RWPE2 (cell line): ENCODE measurements around the gene MMGT1.

ENCODE experiments used
- ATAC-seq: fragments of 200-7000 bp; cut with Tn5 transposase; 3 replicates; pipeline ENCODE4 v1.9.1; 2021; ENCODE audit warnings: low read depth
- DNase-seq: peaks from one replicate; pipeline ENCODE4 v3.0.0-alpha.2; 2020; ENCODE audit warnings: low spot score
- H3K27ac ChIP-seq: fragments of 450-650 bp; 2 replicates; pipeline ENCODE4 v1.5.1; 2017; ENCODE audit warnings: mild to moderate bottlenecking; ENCODE audit not compliant: poor library complexity, severe bottlenecking
- H3K27me3 ChIP-seq: fragments of 250-450 bp; sonication (Bioruptor Pico); 2 replicates; pipeline ENCODE4 v1.5.1; 2021; ENCODE audit warnings: mild to moderate bottlenecking, moderate library complexity; ENCODE audit not compliant: insufficient read depth, poor library complexity, severe bottlenecking
- H3K36me3 ChIP-seq: fragments of 250-450 bp; sonication (Bioruptor Pico); 2 replicates; pipeline ENCODE4 v1.5.1; 2020; ENCODE audit warnings: low read depth, mild to moderate bottlenecking, moderate library complexity
- H3K4me1 ChIP-seq: fragments of 250-450 bp; sonication (Bioruptor Pico); 2 replicates; pipeline ENCODE4 v1.5.1; 2021; ENCODE audit warnings: mild to moderate bottlenecking, moderate library complexity; ENCODE audit not compliant: insufficient read depth, poor library complexity, severe bottlenecking
- H3K4me3 ChIP-seq: fragments of 250-450 bp; sonication (Bioruptor Pico); 2 replicates; pipeline ENCODE4 v1.5.1; 2021; ENCODE audit warnings: mild to moderate bottlenecking, moderate library complexity; ENCODE audit not compliant: severe bottlenecking
- H3K9me3 ChIP-seq: fragments of 250-450 bp; sonication (Bioruptor Pico); 2 replicates; pipeline ENCODE4 v1.5.1; 2021; ENCODE audit warnings: mild to moderate bottlenecking, moderate library complexity; ENCODE audit not compliant: severe bottlenecking
- CTCF ChIP-seq: fragments of 450-650 bp; IDR thresholded peaks from one replicate; pipeline ENCODE4 v1.5.1; 2017; ENCODE audit warnings: mild to moderate bottlenecking, moderate library complexity; ENCODE audit not compliant: poor library complexity, severe bottlenecking

MMGT1 gene

DNA sequence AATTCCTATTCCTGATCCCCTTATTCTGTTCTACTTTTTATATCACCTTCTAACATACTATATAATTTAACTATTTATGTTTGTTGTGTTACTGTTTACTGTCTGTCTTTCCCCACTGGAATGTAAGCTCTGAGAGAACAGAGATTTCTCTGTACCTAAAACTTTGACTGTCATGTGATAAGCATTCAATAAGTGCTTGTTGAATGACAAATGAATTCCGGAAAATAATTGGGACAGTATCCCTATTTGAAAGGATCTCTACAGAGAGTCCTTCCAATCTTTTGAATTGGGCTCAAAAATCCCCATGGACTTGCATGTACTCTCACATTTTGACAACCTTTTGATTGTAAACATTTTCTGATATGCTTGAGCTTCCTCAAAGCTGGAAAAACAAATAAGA, 1.6 kb upstream of the MMGT1 start:
- no peaks in the 10 kb centered on the region for H3K9me3 ChIP-seq
- H3K4me1 ChIP-seq: peaks cover 4% of the 10 kb centered on the region
- no peak for ATAC-seq
- no peaks in the 10 kb centered on the region for H3K27me3 ChIP-seq
- H3K4me3 ChIP-seq: no peak overlapping the region
- no peaks in the 10 kb centered on the region for H3K36me3 ChIP-seq
- DNase-seq: no peak
- TF ChIP-seq CTCF: no peak
- no peak overlapping the region for H3K27ac ChIP-seq

DNA sequence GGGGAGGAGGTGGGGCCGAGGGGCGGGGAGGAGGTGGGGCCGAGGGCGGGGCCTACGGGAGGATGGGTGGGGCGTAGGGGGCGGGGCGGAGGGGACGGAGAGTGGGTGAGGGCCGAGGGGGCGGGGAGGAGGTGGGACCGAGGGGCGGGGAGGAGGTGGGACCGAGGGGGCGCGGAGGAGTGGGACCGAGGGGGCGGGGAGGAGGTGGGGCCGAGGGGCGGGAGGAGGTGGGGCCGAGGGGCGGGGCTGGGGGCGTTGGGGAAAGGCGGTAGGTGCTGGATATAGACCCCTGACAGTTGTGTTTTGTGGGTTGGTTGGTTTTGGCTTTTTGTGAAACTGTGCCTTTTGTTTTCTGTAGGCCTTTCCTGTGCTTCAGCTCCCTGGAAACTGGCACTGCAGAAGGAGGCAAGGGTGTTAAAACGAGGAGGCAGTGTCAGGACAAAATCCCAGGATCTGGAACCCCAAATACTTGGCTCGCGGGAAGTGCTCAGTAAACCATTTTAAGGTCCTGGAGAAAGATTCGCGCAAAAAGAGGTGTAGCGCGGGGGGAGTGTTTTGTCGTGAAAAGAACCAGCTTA, 580 bp upstream of the MMGT1 start:
- DNase-seq: peak; percentile 73
- Histone ChIP-seq H3K9me3 (no peaks in the 10 kb centered on the region), H3K4me1 (peaks cover 4% of the 10 kb centered on the region), H3K27me3 (no peaks in the 10 kb centered on the region), H3K27ac (no peak overlapping the region), H3K36me3 (no peaks in the 10 kb centered on the region), H3K4me3 (peak overlapping the region; percentile 15)
- no peak for TF ChIP-seq CTCF
- peak; percentile 13; the same call in 1 of the 3 replicates for ATAC-seq

DNA sequence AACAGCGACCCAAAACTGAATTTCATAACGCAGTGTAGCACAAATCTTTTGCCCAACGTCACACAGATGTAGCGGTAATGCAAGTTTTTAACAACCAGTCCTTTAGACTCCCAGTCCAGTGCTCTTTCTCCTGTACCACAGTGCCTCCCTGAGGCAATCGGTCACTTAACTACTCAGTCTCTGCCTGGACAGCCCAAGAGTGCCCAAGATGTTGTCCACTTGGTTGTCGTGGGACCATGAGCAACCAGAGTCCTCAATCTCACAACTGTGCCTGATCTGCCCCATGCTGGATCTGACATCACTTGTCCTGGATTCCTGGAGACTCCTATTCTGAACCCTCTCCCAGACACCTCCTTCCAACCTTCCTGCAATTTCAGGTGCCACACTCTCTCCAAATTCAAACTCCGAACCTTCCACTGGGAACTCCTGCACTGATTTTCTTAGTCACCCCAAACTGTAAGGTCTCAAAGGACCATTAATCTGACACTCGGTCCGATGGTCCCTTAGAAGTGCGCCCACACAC, 702 bp downstream of the MMGT1 start:
- Histone ChIP-seq H3K4me3 (peak overlapping the region; percentile 65), H3K4me1 (peaks cover 4% of the 10 kb centered on the region), H3K27me3 (no peaks in the 10 kb centered on the region), H3K36me3 (no peaks in the 10 kb centered on the region), H3K27ac (peak overlapping the region; percentile 73), H3K9me3 (no peaks in the 10 kb centered on the region)
- ATAC-seq (peak; percentile 6; the same call in 1 of the 3 replicates), DNase-seq (no peak)
- peak; percentile 6 for TF ChIP-seq CTCF

- TF ChIP-seq CTCF: no peak
- no peak overlapping the region for H3K27ac ChIP-seq
- H3K36me3 ChIP-seq: no peaks in the 10 kb centered on the region
- no peak for ATAC-seq
- no peak for DNase-seq
- H3K9me3 ChIP-seq: no peaks in the 10 kb centered on the region
- no peaks in the 10 kb centered on the region for H3K27me3 ChIP-seq
- H3K4me1 ChIP-seq: no peaks in the 10 kb centered on the region
- no peak overlapping the region for H3K4me3 ChIP-seq
Measured at GRCh38 chrX:135951291-135951690, 22.5 kb downstream of the MMGT1 start.

- Histone ChIP-seq H3K27me3 (no peaks in the 10 kb centered on the region), H3K4me3 (no peak overlapping the region), H3K27ac (no peak overlapping the region), H3K9me3 (no peaks in the 10 kb centered on the region), H3K4me1 (no peaks in the 10 kb centered on the region), H3K36me3 (no peaks in the 10 kb centered on the region)
- DNase-seq (no peak), ATAC-seq (no peak)
- TF ChIP-seq CTCF: no peak
Measured at GRCh38 chrX:135944486-135944885, 29.3 kb downstream of the MMGT1 start.
